HCT116 (cell line): ENCODE measurements around the gene IL1RAPL1.

Source experiments
- CTCF ChIP-seq, 3 experiments: fragments of 200-600 bp in 1 of 3; sonication (generic) in 1 of 3; IDR thresholded peaks in 2 of 3; conservative IDR thresholded peaks in 1 of 3; 2 replicates each; pipeline ENCODE4 v1.5.1; 2012 to 2017; ENCODE audit warnings: low read depth in 2 of 3, low read length in 2 of 3, antibody characterized with exemption in 1 of 3, borderline replicate concordance in 1 of 3, control low read depth in 1 of 3, mild to moderate bottlenecking in 1 of 3, mixed read lengths in 1 of 3, mixed run types in 1 of 3, moderate library complexity in 1 of 3; ENCODE audit not compliant: insufficient read depth in 1 of 3
- POLR2A ChIP-seq: IDR thresholded peaks from 2 replicates; pipeline ENCODE4 v1.7.0; 2011; ENCODE audit warnings: borderline replicate concordance; ENCODE audit not compliant: insufficient read depth, insufficient read length; ENCODE audit errors: extremely low read depth

- TF ChIP-seq POLR2A (no peak), CTCF (IDR thresholded peaks at IDR 0.05 in 2 of 3, conservative IDR thresholded peaks at IDR 0.05 in 1 of 3; ENCODE audit: borderline replicate concordance in 1 of 3, insufficient read depth in 1 of 3, low read depth in 2 of 3, low read length in 2 of 3) (no peak)
Measured at GRCh38 chrX:29024871-29025270, 437.6 kb downstream of the IL1RAPL1 start.
